PFSK-1 (cell line): ENCODE results near the gene ATP6AP1.

Experiments used
- FOXP2 ChIP-seq: optimal IDR thresholded peaks from 2 replicates; pipeline ENCODE3; 2011; ENCODE audit warnings: borderline replicate concordance, control low read depth, inconsistent platforms; ENCODE audit not compliant: insufficient read depth; ENCODE audit errors: extremely low read length, extremely low read depth
- POLR2AphosphoS5 ChIP-seq: IDR thresholded peaks from 2 replicates; pipeline ENCODE4 v1.6.1; 2012; ENCODE audit warnings: low read depth, mild to moderate bottlenecking, control low read depth, low read length, moderate library complexity
- REST ChIP-seq, 2 experiments: IDR thresholded peaks; 2 replicates each; pipeline versions ENCODE4 v1.6.1 to v1.8.0; 2011 to 2012; ENCODE audit warnings: low read depth in 2 of 2, low read length in 2 of 2, control low read depth in 1 of 2, inconsistent platforms in 1 of 2, mild to moderate bottlenecking in 1 of 2, moderate library complexity in 1 of 2; ENCODE audit not compliant: insufficient read depth in 1 of 2
- SIN3A ChIP-seq: IDR thresholded peaks from 2 replicates; pipeline ENCODE4 v1.6.1; 2012; ENCODE audit warnings: mild to moderate bottlenecking, low read length, moderate library complexity, borderline replicate concordance; ENCODE audit not compliant: insufficient read depth
- TAF1 ChIP-seq: IDR thresholded peaks from 2 replicates; pipeline ENCODE4 v1.6.1; 2012; ENCODE audit warnings: low read length, control low read depth, borderline replicate concordance; ENCODE audit not compliant: insufficient read depth

The ATP6AP1 gene

DNA sequence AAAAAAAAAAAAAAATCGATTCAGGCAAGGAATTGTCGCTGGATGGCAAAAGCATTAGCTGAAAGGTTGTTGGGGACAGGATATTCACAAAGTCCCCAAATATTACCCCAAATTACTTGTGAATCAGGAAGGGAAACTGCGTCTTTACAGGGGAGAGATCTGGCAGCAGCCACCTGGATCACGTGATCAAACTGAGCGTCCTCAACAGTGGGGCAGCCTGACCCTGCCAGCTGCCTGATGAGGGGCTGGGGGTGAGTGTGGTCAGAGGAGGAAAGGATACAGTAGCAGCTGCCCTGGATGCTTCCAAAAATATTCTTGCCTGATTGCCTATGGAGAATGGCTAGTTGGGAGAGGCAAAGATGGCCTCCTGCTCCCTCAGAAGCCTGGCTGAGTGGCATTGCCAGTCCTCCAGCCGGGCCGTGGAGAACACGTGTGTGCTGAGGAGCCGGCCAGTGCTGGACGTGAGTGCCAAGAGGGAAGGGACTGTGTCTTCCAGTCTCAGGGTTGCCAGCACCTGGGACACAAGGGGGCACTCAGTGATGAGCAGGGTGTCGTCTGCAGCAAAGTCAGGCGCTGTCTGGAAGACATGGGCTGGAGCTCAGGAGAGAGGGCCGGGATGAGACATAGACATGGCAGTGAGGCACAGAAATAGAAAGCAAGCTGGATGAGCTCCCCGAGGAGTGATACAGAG lies 53.6 kb downstream of the ATP6AP1 start:
- TF ChIP-seq FOXP2 (no peak), REST (IDR thresholded peaks at IDR 0.05; ENCODE audit: insufficient read depth in 1 of 2, low read depth in 2 of 2, low read length in 2 of 2) (no peak), SIN3A (no peak)

DNA sequence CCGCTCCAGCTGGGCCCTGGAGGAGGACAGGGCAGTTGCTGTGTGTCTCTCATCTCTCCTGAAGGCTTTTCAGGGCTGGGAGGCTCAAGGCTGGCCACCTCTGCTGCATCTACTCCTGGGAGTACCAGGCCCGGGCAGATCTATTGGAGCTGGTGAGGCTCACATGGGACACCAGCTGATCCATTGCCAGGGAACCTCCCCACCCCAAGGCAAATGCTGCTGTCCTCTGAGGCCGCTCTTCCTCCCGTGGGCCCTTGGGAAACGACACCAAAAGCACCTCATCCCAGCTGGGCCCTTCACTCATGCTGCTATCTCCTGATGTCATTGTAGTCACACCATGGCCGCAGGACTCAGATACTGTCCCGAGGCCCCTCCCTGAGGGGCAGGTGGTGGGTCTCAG lies 54.3 kb downstream of the ATP6AP1 start:
- TF ChIP-seq SIN3A = no peak
- TF ChIP-seq FOXP2 = no peak
- no peak for TF ChIP-seq REST (IDR thresholded peaks at IDR 0.05; ENCODE audit: insufficient read depth in 1 of 2, low read depth in 2 of 2, low read length in 2 of 2)
- TF ChIP-seq POLR2AphosphoS5 = no peak
- TF ChIP-seq TAF1 = no peak

- TF ChIP-seq REST (IDR thresholded peaks at IDR 0.05; ENCODE audit: insufficient read depth in 1 of 2, low read depth in 2 of 2, low read length in 2 of 2) = no peak
- no peak; the same call in 1 of the 2 replicates for TF ChIP-seq POLR2AphosphoS5
- TF ChIP-seq SIN3A = no peak
Observed at GRCh38 chrX:154483325-154483724, 54.8 kb downstream of the ATP6AP1 start.

GRCh38 chrX:154484255-154485149 lies 56.0 kb downstream of the ATP6AP1 start:
- TF ChIP-seq REST (IDR thresholded peaks at IDR 0.05; ENCODE audit: insufficient read depth in 1 of 2, low read depth in 2 of 2, low read length in 2 of 2) (no peak), FOXP2 (no peak), TAF1 (no peak), POLR2AphosphoS5 (no peak), SIN3A (no peak)
